NCI-H526 treated with DMSO at 0.1 percent for 48 hours (cell line): ENCODE results near the gene HOXD11.

Source experiments
- DNase-seq: peaks from one replicate; lab custom pipeline; 2025; lab: John Stamatoyannopoulos, UW

Gene HOXD11

DNA sequence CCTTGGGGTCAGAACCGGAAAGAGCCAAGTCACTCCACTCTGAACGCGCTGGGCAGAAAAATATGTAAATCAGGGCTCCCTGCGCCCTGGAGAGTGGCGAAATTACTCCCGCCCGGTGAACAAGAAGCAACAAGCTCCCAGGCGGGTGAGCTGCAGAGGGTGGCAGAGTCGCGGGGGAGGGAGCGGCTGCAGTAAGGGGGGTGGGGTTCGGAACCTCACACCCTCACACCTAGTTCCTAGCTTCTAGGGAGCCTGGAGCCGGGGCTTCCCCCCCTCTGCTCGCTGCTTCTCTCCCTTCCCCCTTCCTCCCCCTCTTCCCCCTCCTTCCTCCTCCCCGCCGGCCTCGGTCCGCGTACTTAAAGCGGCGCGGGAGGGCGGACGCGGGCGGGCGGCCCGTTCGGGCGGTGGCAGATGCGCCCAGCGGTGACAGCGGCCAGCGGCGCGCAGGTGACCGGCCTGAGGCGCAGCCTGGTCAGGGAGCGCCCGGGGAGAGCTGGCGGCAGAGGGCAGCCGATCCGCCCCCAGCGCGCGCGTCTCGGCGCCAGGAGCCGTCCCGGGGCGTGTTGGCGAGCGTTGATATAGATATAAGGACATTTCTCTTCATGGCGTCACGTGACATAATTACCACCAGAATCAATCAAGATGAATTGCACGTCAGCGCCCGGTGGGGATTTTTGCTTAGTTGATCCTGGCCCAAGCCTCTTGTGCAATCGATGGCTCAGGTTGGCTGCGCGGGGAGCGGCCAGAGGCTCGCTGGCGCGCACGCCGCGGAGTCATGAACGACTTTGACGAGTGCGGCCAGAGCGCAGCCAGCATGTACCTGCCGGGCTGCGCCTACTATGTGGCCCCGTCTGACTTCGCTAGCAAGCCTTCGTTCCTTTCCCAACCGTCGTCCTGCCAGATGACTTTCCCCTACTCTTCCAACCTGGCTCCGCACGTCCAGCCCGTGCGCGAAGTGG lies at the start of gene HOXD11:
Gene HOXD11 (plus strand): TSS at position 700 of the 959 bp plus-strand sequence. CDS start 76 bp downstream, at position 776.
- DNase-seq = peak; percentile 73

DNA sequence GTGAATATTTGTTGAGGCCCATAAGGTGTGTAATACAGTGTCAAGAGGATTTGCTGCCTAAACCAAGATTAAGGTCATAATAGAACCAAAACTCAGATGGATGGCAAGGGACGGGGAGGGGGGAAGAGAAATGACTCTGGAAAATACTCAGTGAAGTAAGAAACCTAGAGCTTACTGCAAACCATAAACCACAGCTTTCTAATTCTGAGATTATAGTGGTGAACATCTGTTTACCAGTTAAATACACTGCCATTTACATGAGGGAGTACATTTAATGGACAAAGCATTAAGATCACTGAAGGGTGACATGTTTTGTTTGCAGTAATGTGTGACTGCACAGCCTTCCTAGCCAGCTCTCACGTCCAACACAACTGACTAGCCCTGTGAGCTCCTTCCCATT lies 43.1 kb upstream of the HOXD11 start:
- peak; percentile 96 for DNase-seq

DNA sequence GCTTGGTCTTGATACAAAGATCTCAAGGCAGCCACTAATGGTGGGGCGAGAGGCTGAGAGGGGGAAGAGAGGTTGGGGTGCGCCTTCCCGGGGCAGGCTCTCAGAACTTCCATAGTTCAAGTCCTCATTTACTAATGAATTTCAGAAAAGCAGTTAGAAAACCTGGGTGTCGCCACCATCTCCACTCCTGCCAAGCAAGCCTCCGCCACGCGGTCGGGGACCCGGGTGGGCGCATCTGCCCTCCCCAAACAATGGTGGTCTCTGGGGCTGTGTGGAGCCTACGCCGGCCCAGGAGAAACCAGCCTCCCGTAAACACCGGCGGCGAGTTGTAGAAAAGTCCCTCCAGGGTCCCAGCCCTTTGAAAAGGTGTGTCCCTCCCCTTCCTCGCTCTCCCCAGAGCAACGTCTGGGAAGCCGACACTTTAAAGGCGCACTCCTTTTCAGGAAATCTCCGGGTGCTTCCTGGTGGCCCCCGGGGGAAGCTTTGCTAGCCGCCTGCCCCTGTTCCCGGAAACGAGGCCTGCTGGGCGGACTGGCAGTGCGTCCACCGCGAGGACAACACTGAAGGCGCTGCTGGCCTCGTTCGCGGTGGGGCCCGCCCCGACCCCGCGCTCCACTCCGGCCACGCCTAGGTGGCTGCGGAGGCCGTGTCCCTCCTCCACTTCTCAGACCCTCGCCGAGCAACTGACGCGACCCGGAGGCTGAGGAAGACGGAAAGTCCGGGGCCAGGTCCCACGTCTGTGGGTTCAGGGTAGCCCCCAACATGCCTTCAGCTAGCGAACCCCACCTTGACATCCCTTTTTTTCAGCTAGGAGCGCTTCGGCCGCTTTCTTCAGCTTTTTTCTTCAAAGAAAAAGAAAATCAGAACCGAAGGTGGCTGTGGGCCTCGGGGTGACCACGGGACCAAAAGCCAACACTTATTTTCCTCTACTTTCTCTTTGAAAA lies 40.2 kb upstream of the HOXD11 start:
- no peak for DNase-seq

DNA sequence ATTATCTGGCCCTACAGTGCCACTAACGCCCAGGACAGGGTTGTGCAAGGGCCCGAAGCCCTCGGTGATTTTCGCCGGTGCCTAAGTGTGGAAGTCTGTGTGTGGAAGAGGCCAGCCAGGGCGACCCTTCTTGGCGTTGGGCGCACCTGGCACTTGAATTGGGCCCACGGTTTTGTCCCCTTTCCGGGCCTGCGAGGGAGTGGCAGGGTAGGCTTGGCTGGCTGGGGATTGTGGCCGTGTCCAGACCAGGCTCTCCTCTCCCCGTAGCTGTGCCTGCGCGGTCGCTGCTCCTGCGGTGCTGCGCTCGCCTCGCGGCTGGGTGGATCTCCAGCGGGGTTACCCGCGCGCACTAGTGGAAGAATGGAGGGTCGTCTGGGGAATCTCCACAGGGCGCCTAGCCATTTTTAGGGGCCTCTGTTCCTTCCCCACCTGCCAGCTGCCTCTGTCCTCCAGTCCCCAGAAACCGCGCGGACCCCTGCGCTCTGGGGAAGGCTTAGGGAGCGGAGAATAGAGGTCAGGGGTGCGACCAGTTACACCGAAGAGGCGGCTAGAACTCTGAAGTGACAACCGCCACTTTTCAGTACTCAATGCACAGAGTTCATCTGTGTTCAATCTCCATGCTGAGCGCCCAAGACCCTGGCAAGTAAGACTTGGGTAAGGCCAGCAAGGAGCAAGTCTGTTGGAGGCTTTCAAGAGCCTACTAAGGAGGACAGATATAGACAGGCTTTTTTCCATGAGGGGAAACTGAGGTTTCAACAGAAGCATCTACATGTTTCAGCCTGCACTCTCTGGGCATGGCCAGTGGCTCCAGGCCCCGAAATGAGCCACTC lies 39.3 kb upstream of the HOXD11 start:
- DNase-seq = no peak

DNA sequence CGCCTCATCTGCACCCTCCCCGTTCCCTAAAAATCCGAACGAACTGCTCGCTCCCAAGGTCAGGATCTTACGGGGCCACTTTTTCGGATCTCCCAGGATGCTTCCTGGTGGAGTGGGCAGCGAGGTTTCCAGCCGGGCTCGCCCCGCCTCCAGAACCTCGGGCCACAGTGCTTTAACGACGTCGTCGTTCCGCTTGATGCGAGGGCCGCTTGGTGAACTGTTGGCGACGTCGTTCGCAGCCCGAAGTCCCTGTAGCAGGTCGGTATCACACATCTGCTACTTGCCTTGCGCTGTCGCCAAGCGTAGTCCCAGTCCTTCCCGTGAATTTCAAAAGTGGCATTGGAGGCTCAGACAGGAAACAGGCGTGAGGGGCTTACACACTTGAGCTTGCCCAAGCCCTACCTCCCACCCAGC lies 38.7 kb upstream of the HOXD11 start:
- no peak for DNase-seq

DNA sequence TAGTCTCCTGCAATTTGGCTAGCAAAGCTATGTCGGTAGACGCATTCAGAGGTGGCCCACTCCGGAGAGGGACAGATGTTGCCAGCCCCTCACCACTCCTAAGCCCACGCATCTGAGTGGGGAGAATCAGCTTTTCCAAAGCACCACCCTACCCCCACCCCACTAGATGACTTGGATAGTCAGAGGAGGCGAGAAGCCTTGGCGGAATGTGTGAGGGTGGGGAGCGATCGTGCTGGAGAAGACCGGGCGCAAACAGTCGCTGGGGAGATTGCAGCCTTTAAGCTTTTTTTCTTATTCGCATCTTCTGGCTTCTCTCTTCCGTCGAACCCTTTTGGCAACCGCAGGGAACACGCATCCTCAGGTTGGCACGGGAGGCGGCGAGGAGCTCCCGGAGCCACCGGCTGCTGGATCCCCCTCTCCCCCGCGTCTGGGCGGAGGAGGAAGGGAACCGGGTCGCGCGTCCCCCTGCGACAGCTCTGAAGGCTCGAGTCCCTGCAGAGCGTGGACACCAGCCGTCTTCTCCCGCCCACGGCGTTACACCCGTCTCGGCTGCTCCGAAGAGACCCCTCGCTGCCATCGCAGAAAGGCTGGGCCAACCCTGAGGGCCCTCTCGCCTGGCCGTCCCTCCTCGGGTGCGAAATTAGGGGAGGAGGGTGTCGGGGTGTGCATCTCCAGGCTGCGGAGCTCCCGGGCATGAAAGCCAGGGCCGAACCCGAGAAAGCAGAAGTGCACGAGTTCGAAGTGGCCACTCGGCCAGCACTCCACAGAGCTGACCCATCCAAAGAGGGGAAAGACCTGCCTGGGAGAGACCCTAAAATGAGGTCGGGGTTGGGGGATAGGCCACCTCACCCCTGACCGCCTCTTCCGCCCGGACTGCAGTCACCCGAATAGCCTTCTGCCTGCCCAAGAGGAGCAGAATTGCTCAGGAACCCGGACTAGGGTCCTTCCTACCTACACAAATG lies 35.5 kb upstream of the HOXD11 start:
- no peak for DNase-seq

DNA sequence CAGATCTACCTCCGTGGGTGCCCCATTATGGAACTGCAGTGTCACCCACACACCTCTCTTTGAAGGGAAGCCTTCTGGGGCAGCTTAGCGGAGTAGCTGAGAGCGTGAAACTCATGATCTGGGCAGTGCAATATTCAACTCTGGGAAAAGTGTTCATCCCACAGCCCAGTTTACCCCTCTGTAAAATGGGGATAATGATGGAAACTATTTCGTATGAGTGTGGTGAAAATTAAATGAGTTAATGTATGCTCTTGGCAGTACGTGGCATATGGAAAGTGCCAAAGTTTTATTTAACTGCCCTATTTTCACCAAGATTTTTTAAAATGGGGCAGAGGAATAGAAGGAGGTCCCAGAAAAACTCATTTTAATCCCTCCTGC lies 34.8 kb upstream of the HOXD11 start:
- DNase-seq = no peak

DNA sequence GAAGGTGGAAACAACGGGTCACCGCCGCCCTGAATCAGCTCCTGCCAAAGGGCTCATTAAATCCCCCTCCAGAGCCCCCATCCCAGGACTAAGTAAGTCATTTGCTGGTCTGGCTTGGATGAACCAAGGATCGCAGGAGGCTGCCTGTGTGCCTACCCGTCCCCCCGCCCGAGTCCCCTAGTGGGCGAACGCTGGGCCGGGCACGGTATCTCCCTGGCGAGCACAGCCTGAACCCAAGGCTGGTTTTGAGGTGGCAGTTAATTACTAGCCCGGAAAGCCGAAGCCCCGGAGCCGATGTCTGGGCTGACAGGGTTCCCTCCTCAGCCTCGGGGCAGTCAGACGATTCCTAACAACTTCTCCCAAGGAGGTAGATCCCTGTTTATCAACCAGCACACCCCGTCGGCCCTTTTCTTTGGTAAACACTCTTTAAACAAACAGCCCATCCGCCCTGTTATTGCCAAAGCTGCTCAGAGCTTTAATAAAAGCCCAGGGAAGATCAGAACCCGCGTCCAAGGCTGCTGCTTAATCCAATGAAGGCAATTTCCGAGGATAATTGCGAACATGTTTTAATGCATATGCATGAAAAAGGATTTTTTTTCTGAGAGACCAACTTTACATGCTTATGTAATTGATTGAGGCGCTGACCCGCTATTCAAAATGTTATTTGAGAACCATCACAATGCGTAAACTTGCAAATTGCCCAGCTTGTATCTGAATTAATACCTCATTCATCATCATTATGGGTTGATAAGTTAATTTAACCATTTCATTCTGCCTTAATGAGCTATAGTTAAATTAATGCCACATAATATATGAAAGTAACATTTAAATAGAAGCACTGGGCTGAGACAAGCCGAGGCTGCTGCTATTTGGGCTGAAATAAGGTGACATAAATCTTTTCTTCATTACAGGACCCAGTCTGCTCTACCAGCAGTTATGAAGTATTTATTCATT lies 33.9 kb upstream of the HOXD11 start:
- DNase-seq = peak; percentile 36

DNA sequence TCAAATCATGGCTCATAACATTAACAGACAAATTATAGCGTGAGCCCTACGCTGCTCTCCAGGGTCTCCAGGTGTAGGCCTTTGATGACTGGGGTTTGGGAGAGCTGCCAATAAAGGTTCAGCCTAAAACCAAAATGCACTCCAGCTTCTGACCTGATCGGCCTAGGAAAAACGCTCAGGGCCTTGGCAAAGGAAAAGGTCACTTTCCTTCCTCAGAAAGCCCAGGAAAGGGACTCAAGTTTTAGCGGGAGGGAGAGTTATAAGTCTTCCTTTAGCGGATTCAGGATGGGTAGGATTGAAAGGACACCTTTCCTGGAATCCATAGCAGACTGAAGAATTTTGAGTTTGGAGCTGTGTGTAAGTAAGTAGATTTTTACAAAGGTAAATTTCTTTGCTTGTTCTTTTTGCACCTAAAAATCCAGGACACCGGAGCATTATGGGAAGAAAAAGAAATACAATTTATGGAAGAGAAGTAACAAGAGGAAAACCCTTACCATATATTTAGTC lies 32.1 kb upstream of the HOXD11 start:
- DNase-seq = no peak

DNA sequence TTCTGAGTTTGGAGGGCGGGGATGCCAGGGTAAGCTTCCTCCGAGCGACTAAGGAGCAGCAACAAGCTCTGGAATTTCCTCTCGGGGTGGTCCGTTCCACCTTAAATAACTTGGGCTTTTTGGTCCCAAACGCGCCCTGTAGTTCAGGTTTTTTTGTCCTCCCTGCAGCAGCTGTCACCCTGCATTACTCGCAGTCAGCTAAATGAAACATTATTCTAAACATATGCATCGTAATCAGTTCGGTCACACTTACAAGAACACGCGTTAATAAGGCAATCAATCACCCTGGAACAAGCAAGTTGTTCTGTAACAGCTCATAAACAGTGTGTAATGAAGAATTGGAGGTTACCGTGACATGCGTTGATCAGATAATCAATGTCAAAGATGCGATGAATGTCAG lies 31.6 kb upstream of the HOXD11 start:
- no peak for DNase-seq

DNA sequence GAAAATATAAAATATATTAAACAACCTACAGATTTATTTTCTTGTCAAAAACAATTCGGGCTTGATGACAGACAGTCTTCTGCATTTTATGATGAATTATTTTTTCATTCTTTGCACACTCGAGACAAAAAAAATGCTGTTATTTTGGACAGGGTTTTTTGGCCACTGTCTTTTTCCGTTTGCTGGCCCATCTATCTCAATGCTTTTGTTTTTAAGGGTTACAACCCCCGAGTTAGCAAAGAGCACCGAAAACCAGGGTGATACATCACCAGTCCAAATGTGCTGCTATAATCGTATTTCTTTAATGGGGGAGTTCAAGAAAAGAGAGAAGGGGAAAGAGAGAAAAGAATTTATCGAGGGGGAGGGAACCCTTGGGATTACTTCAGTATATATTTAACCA lies 31.0 kb upstream of the HOXD11 start:
- no peak for DNase-seq

DNA sequence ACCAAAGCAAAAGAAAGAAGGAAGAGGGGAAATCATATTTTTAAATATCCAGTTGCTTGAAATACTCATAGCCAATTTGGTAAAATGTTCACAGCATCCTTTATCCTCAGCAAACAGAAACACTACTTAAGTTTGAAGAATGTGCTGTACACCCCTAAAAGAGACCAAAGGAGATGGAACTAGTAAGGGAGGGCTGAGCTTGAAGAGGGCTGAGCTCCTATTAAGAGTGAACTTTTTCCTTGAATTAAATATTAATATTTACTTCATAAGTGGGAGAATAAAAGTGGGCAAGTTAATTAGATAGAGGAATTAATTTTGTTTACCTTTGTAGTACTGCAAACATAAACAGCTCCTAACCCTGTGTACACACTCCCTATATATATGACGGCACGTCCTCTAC lies 30.3 kb upstream of the HOXD11 start:
- no peak for DNase-seq

DNA sequence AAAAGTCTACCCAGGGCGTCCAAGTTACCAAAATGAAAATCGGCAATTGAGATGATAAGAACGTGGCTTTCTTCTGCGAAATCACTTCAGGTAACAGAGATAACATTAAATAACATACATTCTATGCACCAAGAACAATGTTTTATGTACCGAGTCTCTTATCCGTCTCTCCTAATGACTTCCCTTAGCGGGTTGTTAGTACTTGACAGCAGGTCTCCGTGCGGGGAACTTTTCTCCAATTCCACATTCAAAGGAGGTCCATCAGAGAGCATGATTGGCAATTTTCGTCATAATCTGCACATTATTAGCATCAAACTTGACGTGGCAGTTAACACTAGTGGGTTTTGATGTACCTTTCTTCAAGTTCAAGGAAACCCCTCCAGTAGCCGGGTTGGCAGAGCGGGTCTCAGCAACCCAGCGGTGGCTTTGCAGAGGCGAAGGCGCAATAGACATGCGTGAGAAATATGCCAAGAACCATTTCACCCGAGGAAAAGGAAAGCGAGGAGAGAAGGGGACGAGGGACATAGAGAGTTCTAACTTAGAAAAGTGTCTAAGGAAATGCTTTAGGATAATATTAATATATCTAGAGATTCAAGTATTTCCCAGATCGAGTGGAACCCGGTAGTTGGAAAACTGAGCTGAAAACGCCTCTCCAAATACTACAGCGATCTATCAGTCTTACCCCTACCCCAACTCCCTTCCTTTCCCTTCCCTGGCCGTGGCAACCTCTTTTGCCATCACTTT lies 28.4 kb upstream of the HOXD11 start:
- DNase-seq = peak; percentile 38

DNA sequence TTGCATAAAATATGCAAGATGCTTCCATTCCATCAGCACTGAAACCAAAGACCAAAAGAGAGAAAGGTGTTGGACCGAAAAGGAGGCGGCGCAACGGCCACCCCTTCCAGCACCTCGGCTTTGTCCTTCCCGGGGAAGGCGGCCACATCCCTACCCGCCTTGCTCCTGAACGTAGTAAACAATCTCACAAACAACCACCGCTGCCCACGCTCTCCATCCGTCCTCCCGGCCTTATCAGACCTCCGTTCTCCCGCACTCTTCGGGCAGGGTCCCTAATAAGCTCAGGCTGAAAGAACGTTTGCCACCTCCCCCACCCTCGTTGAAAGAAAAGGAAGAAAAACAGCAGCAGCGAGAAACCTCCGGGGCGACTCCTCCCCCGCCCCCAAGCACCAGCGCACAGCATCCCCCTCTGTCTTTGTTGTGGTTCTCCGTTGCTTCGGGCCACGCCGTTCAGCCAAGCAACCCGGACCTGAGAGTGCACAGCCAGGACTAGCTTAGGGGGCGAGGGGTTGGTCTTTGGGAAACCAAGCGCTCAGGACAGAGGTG lies 27.7 kb upstream of the HOXD11 start:
- DNase-seq = peak; percentile 43

DNA sequence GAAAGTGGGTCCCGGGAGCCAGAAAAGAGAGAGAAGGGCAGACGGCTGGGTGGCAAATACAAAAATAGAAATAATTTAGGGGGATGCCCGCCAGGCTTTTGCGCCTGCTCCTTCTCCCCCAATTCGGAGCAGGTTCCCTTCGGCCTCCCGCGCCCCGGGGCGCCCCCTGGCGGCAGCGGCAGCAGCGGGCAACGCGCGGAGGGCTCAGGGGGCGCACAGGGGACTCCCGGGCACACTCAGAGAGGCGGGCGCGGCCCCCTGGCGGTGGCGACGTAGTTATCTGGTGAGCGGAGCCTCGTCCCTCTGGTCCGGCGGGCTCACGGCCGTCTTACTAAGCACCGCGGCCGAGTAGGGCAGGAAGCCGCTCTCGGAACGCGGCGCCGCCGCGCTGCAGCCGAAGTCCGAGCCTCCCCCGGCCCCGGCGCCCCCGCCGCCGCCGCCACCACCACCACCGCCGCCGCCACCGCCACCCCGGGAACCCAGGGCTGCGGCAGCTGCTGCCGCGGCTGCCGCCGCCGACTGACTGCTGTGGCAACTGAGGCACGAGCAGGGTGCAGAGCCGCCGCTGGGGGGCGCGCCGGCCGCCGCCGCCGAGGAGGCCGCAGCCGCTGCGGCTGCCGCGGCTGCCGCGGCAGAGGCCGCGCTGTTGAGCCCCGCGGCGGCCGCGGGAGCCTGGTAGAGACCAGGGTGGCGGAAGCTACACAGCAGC lies 27.1 kb upstream of the HOXD11 start:
- DNase-seq = peak; percentile 70

DNA sequence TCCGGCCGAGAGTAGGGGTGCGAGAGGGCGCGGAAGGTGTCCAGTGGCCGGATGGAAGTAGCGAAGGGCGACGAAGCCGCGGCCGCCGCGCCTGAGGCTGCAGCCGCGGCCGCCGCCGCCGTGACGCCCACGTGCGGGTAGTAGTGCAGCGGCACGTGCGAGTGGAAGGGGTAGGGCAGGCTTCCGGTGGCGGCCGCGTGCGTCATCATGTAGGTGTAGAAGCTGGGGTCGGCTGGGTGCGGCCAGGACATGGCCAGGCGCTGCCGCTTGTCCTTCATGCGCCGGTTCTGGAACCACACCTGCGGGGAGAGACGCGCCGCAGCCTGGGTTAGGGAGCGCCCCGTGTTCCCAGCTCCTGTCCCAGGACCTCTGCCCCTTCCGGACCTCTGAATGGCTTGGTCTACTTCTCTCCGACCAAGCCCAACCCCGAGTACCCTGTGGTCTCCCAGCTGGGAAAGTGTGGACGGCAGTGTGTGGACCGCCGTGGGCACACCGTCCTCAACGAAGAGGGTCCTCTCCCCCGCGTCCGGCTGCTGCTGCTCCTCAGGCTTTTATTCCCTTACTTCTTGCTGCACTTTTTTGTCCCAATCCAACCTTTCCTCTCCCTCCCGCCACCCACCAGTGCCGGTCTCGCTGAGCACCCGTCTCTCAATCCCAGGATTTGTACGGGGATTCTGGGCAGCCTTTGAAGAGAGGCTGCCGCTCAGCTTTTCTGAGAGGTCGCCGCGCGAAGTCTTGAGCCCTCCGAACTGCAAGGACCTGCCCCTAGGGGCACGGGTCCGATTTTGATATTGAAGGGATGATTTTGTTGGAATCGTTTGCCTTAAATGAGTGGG lies 26.3 kb upstream of the HOXD11 start:
- DNase-seq = no peak

DNA sequence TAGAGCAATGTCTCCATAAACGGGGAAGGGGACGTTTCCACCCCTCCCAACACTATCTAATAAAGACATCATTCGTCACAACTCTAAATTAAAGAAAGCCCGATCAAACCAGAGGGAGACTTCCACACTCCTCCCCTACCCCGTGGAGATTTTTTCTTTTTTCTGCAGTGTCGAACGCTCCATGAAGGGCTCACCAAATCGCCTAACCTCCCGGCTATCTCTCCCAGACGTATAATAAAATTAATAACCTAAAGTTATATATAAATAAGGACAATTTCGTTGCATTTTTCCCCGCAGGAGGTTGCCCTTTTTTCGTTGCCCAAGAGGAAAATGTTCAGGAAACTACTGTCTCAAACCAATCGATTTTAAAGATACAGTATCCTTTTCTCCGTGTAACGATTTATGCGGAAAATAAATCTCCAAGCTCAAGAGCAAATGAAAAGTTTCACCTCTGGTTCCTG lies 25.7 kb upstream of the HOXD11 start:
- no peak for DNase-seq
